Measurements from ENCODE around the gene NOL4L.

DNA sequence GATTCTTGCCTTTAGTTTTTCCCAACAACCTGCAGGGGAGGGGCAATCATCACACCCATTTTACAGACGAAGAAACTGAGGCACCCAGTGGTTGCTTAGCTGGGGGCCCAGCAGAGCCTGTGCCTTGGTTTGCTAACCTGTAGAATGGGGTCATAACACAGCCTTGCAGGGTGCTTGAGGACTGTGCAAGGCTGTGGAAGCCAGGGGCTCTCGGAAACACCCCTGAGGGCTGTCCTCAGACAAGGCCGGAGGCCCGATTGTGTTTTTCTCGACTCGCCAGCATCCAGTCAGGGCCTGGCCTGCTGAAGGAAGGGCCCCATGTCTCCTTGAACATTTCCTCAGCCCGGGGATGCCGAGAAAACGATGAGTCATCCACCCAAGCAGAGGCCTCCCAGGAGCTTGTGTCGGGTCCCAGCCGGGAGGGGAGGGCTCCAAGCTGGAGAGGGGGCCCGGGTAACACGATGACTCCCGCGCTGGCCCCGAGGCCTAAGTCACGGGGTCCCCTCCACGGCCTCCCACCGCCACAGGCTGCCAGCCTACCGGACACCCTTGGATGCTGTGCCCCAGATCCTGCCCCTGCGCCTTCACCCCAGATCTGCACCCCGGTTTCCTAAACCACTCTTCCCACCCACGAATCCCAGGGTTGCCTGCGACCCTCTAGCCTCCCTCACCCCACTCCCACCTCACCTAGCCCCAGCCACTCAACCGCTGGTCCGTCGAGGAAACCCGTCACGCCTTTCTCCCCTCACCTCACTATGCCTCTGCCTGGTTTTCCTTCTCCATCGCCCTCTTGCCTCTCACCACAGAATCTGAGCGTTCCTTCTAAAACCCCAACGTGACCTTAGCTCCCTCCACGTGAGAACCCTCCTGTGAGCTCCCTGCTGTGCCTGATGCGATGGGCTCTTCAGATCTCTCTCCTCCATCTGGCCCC, 10.6 kb downstream of the NOL4L start:
- TF ChIP-seq, protein P1, sequence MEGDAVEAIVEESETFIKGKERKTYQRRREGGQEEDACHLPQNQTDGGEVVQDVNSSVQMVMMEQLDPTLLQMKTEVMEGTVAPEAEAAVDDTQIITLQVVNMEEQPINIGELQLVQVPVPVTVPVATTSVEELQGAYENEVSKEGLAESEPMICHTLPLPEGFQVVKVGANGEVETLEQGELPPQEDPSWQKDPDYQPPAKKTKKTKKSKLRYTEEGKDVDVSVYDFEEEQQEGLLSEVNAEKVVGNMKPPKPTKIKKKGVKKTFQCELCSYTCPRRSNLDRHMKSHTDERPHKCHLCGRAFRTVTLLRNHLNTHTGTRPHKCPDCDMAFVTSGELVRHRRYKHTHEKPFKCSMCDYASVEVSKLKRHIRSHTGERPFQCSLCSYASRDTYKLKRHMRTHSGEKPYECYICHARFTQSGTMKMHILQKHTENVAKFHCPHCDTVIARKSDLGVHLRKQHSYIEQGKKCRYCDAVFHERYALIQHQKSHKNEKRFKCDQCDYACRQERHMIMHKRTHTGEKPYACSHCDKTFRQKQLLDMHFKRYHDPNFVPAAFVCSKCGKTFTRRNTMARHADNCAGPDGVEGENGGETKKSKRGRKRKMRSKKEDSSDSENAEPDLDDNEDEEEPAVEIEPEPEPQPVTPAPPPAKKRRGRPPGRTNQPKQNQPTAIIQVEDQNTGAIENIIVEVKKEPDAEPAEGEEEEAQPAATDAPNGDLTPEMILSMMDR (IDR thresholded peaks at IDR 0.05) = no peak
- TF ChIP-seq POLR2A (IDR thresholded peaks at IDR 0.05) (no peak), POLR2AphosphoS5 (IDR thresholded peaks at IDR 0.05) (no peak)
